Breast epithelium (tissue), 3 donors: ENCODE data around the gene CPD.

ENCODE experiments used
- CTCF ChIP-seq, 3 donors: fragments of 450-650 bp; IDR thresholded peaks; one replicate each; pipeline ENCODE4 v1.5.1; 2016 to 2017; ENCODE audit warnings: antibody characterized with exemption in 3 of 3, mild to moderate bottlenecking in 3 of 3, moderate library complexity in 3 of 3
- POLR2A ChIP-seq: fragments of 450-650 bp; IDR thresholded peaks from one replicate; pipeline ENCODE4 v1.6.1; 2016; ENCODE audit warnings: antibody characterized with exemption, mild to moderate bottlenecking, moderate library complexity
- POLR2AphosphoS5 ChIP-seq, 3 donors: sonication (generic); formaldehyde crosslinking; IDR thresholded peaks; one replicate each; pipeline ENCODE4 v1.6.1; 2017; ENCODE audit warnings: antibody characterized with exemption in 3 of 3

- TF ChIP-seq CTCF (IDR thresholded peaks at IDR 0.05) (no peak), POLR2A (no peak), POLR2AphosphoS5 (IDR thresholded peaks at IDR 0.05) (no peak)
Measured at GRCh38 chr17:30393491-30393890, 14.8 kb downstream of the CPD start.
